Nephron (organoid): ENCODE results near the gene FARP1.
A peak's percentile ranks its signal among the peaks of the same experiment; 100 is the strongest.

Source experiments
- H3K27ac Mint-ChIP-seq, 3 experiments: 2 replicates each; pipeline ENCODE4 v1.8.0; 2020; ENCODE audit warnings: mixed read lengths in 3 of 3, mild to moderate bottlenecking in 2 of 3, moderate library complexity in 1 of 3
- H3K27me3 Mint-ChIP-seq: 2 replicates; pipeline ENCODE4 v1.8.0; 2021; ENCODE audit warnings: low read depth, mild to moderate bottlenecking, moderate library complexity, mixed read lengths
- H3K36me3 Mint-ChIP-seq: 2 replicates; pipeline ENCODE4 v1.8.0; 2020; ENCODE audit warnings: low read depth, mixed read lengths
- H3K4me1 Mint-ChIP-seq: 2 replicates; pipeline ENCODE4 v1.8.0; 2020; ENCODE audit warnings: mixed read lengths
- H3K4me3 Mint-ChIP-seq, 3 experiments: 2 replicates each; pipeline ENCODE4 v1.8.0; 2020; ENCODE audit warnings: mild to moderate bottlenecking in 3 of 3, mixed read lengths in 3 of 3, moderate library complexity in 2 of 3
- H3K9me3 Mint-ChIP-seq: 2 replicates; pipeline ENCODE4 v1.8.0; 2020; ENCODE audit warnings: mixed read lengths
- TF ChIP-seq, protein P1 (sequence below), 3 experiments: fragments of 200-600 bp; sonication (generic); IDR thresholded peaks; one replicate each; pipeline ENCODE4 v1.5.0; 2021; ENCODE audit warnings: antibody characterized with exemption in 3 of 3; ENCODE audit not compliant: unreplicated experiment in 3 of 3

FARP1 gene

DNA sequence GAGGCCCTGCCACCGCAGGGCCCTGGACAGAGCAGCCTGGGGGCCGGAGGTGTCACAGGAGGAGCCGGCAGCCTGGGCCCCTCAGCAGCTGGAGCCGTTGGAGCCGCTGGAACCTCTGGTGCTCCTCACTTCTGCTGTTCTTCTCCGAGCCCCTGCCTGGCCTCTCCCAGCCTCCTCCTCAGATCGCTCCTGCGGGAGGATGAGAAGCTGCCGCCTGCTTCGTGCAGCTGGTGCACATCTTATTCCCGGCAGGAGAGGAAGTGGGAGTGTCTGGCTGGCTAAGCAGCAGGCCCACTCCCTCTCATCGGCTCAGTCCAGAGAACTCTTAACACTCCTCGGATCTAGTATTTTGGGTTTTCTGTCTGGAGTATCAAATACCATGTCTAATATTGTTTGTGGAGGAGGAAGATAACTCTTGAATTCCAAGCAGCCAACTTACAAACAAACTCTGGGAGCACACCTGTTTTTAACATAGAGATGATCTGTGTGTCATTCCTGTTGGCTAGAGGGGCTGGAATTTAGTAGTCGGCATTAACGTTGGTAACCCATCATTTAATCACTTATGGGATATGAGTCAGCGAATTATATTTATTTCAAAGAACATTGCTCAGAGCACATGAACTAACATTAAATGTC, 71.2 kb downstream of the FARP1 start:
- Mint-ChIP-seq H3K27me3 (no peaks in the 10 kb centered on the region), H3K4me3 (peak overlapping the region; percentile 41 to 54 (median 48)), H3K4me1 (peaks cover 72% of the 10 kb centered on the region), H3K9me3 (peaks cover 6% of the 10 kb centered on the region), H3K36me3 (peaks cover 35% of the 10 kb centered on the region), H3K27ac (peak overlapping the region; percentile 97 to 99 (median 97))
- TF ChIP-seq, protein P1, sequence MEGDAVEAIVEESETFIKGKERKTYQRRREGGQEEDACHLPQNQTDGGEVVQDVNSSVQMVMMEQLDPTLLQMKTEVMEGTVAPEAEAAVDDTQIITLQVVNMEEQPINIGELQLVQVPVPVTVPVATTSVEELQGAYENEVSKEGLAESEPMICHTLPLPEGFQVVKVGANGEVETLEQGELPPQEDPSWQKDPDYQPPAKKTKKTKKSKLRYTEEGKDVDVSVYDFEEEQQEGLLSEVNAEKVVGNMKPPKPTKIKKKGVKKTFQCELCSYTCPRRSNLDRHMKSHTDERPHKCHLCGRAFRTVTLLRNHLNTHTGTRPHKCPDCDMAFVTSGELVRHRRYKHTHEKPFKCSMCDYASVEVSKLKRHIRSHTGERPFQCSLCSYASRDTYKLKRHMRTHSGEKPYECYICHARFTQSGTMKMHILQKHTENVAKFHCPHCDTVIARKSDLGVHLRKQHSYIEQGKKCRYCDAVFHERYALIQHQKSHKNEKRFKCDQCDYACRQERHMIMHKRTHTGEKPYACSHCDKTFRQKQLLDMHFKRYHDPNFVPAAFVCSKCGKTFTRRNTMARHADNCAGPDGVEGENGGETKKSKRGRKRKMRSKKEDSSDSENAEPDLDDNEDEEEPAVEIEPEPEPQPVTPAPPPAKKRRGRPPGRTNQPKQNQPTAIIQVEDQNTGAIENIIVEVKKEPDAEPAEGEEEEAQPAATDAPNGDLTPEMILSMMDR (IDR thresholded peaks at IDR 0.05; ENCODE audit: unreplicated experiment in 3 of 3): no peak

DNA sequence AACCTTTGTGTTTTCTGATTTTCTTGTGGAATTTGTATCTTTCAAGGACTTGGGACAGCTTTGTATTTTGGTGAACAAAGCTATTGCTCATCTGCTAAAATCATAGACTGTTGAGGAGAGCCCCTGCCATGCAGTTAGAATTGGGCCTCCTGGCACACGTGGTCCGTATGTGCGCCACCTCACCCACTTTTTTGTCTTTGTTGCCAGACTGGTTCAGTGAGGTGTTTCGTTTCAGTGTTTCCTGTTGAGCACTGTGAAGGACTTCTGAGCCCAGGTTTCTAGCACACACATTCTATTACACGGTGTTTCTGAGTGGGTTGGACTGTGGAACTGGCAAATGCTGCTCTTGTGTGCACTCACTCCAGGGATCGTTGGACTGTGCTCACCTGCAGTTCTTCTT, 71.8 kb downstream of the FARP1 start:
- Mint-ChIP-seq H3K27me3 (no peaks in the 10 kb centered on the region), H3K27ac (peak overlapping the region; percentile 97 to 99 (median 97)), H3K4me3 (peak overlapping the region in 2 of 3 experiments; percentile 8 to 48), H3K4me1 (peaks cover 73% of the 10 kb centered on the region), H3K36me3 (peaks cover 35% of the 10 kb centered on the region), H3K9me3 (peaks cover 6% of the 10 kb centered on the region)
- TF ChIP-seq, protein P1 (IDR thresholded peaks at IDR 0.05; ENCODE audit: unreplicated experiment in 3 of 3): no peak

DNA sequence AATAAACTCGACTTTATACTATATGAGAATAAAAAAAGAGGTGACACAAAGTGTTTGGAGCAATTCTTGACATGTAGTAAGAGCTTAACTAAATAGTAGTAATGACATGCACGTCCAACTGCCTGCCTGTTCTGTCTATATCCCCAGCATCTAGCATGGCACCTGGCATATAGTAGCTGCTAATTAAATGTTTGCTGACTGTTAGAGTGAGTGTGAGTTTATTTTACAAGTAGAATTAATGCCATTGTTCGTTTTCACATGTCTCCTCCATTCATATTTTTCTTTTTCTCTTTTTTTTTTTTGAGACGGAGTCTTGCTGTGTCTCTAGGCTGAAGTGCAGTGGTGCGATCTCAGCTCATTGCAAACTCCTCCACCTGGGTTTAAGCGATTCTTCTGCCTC, 72.6 kb downstream of the FARP1 start:
- Mint-ChIP-seq H3K36me3 (peaks cover 32% of the 10 kb centered on the region), H3K4me1 (peaks cover 81% of the 10 kb centered on the region), H3K27me3 (no peaks in the 10 kb centered on the region), H3K27ac (peak overlapping the region; percentile 97 to 99 (median 97)), H3K9me3 (peaks cover 6% of the 10 kb centered on the region), H3K4me3 (peak overlapping the region in 1 of 3 experiments; percentile 15)
- TF ChIP-seq, protein P1 (IDR thresholded peaks at IDR 0.05; ENCODE audit: unreplicated experiment in 3 of 3): no peak

DNA sequence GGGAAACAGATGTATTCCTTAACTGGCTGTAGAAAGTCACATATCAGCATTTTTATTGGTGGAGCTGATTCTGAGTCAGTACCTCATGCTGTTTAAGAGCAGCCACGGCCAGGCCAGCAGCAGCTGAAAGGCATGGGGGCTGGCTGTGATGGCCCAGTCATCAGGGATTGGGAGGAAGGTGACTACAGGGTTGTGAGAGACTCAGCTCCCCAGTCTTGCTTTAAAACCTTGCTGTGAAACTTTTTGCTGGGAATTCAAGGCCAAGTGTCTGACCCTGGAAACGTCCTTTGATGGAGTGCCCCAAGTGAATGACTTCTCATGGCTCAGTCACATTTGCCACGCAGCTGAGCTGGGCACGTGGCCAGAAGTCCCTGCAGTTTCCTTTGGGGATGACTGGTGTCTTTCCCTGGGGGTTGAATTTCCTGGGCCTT, 73.3 kb downstream of the FARP1 start:
- Mint-ChIP-seq H3K9me3 (peaks cover 4% of the 10 kb centered on the region), H3K27me3 (no peaks in the 10 kb centered on the region), H3K4me1 (peaks cover 87% of the 10 kb centered on the region), H3K36me3 (peaks cover 26% of the 10 kb centered on the region), H3K4me3 (peak overlapping the region in 1 of 3 experiments; percentile 15), H3K27ac (peak overlapping the region; percentile 97 to 99 (median 97))
- TF ChIP-seq, protein P1 (IDR thresholded peaks at IDR 0.05; ENCODE audit: unreplicated experiment in 3 of 3): no peak

DNA sequence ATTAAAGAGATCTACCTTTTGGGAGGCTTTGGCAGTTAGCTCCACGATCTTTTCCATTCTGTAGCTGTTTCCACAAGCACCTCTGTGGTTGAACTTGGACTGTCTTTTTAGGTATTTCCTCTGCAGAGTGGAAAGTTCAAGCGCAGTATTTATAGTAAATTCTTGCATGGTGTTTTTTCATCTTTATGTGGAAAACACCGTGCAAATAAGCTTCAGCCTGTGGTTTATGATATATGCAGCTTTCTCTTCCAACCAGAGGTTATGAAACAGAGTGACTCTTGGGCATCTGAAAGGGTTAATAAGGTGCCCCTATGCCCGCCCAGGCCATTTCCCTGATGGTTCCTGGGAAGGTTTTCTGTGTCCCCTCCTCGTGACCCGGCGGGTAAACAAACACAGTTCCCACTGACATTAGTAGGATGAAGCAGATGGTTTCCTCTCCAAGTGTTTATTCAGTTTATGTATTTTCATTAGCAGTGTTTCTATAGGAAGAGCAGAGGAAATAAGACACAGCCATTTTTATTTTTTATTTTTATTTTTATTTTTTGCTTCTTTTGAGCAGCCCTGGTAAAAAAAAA, 73.9 kb downstream of the FARP1 start:
- H3K27ac Mint-ChIP-seq: peak overlapping the region; percentile 72 to 97 (median 76)
- no peaks in the 10 kb centered on the region for H3K27me3 Mint-ChIP-seq
- TF ChIP-seq, protein P1 (IDR thresholded peaks at IDR 0.05; ENCODE audit: unreplicated experiment in 3 of 3): no peak
- peaks cover 89% of the 10 kb centered on the region for H3K4me1 Mint-ChIP-seq
- H3K9me3 Mint-ChIP-seq: no peaks in the 10 kb centered on the region
- peak overlapping the region; percentile 31 to 50 (median 41) for H3K4me3 Mint-ChIP-seq
- peaks cover 19% of the 10 kb centered on the region for H3K36me3 Mint-ChIP-seq
